ENCODE measurements around the gene PSMB5. TPM values are rescaled to one million over a fixed set of nuclear protein-coding genes. Genes with fewer than 3 reads are reported as not detected.

The PSMB5 gene
- total RNA-seq, 1 experiment from 2014 or later: 224 TPM

- TF ChIP-seq NR3C1 (CRISPR knock-in tag; conservative IDR thresholded peaks at IDR 0.05; ENCODE audit: low read depth) (no peak), CBFB (CRISPR knock-in tag; IDR thresholded peaks at IDR 0.05; ENCODE audit: low read depth) (no peak), ZBTB21 (CRISPR knock-in tag; IDR thresholded peaks at IDR 0.05; ENCODE audit: borderline replicate concordance) (no peak), ATF1 (CRISPR knock-in tag; IDR thresholded peaks at IDR 0.05) (no peak), AFF4 (CRISPR knock-in tag; IDR thresholded peaks at IDR 0.05; ENCODE audit: borderline replicate concordance) (no peak), ESRRA (CRISPR knock-in tag; IDR thresholded peaks at IDR 0.05; ENCODE audit: borderline replicate concordance) (no peak), ZNF232 (CRISPR knock-in tag; IDR thresholded peaks at IDR 0.05) (no peak), E2F5 (CRISPR knock-in tag; IDR thresholded peaks at IDR 0.05) (no peak), CTCF (IDR thresholded peaks at IDR 0.05) (no peak), KAT7 (CRISPR knock-in tag; IDR thresholded peaks at IDR 0.05; ENCODE audit: borderline replicate concordance) (no peak)
Observed at GRCh38 chr14:23028799-23029198, 5.9 kb downstream of the PSMB5 start (continued).

GRCh38 chr14:23025151-23025814 is 9.4 kb downstream of the PSMB5 start:
- ChIA-PET POLR2A (no interaction called here), CTCF (interaction anchor here (0.8 to 3.9 kb wide), 5 partner anchors 17 to 39 kb away, joined by 3 to 24 read pairs (median 9); partner anchors contain the start of gene PSMB11)
- TF ChIP-seq ARID4B (CRISPR knock-in tag; IDR thresholded peaks at IDR 0.05; ENCODE audit: borderline replicate concordance) (no peak), FOXJ3 (CRISPR knock-in tag; IDR thresholded peaks at IDR 0.05; ENCODE audit: borderline replicate concordance) (no peak), ZNF232 (CRISPR knock-in tag; IDR thresholded peaks at IDR 0.05) (no peak), ZSCAN18 (CRISPR knock-in tag; IDR thresholded peaks at IDR 0.05) (no peak), KAT7 (CRISPR knock-in tag; IDR thresholded peaks at IDR 0.05; ENCODE audit: borderline replicate concordance) (no peak), CBFB (CRISPR knock-in tag; IDR thresholded peaks at IDR 0.05; ENCODE audit: low read depth) (no peak), MLX (CRISPR knock-in tag; IDR thresholded peaks at IDR 0.05) (no peak), ATF2 (CRISPR knock-in tag; IDR thresholded peaks at IDR 0.05; ENCODE audit: borderline replicate concordance, low read depth) (no peak), NFE2L1 (CRISPR knock-in tag; IDR thresholded peaks at IDR 0.05) (no peak), FOXP1 (CRISPR knock-in tag; IDR thresholded peaks at IDR 0.05; ENCODE audit: borderline replicate concordance) (no peak), ELF4 (CRISPR knock-in tag; IDR thresholded peaks at IDR 0.05; ENCODE audit: low read depth) (no peak), NR1H2 (CRISPR knock-in tag; IDR thresholded peaks at IDR 0.05) (no peak), RORB (CRISPR knock-in tag; IDR thresholded peaks at IDR 0.05) (no peak), OVOL2 (CRISPR knock-in tag; IDR thresholded peaks at IDR 0.05; ENCODE audit: borderline replicate concordance) (no peak)

More at GRCh38 chr14:23025151-23025814, 9.4 kb downstream of the PSMB5 start:
- H3K4me3 Mint-ChIP-seq: no peak overlapping the region
- peaks cover 19% of the 10 kb centered on the region for H3K4me1 Mint-ChIP-seq
- no peaks in the 10 kb centered on the region for H3K9me3 Mint-ChIP-seq
- H3K36me3 Mint-ChIP-seq: peaks cover 37% of the 10 kb centered on the region
- DNase-seq (ENCODE audit: low spot score) (no peak), ATAC-seq (no peak)
- H3K27ac Mint-ChIP-seq: peak overlapping the region; percentile 78
- H3K27me3 Mint-ChIP-seq (ENCODE audit: low read depth): no peaks in the 10 kb centered on the region
